WTC11 (cell line): ENCODE data around the gene ZFYVE16. TPM values are rescaled to one million over a fixed set of nuclear protein-coding genes. Genes with fewer than 3 reads are reported as not detected.
"Not testable (repeated sequence)": the region's sequence is repeated elsewhere in the genome, so short reads cannot be mapped to it uniquely, and the experiment has no call there.

ENCODE experiments used
- ATAC-seq: fragments of 200-7000 bp; cut with Tn5 transposase; 2 replicates; pipeline ENCODE4 v1.10.0; 2021; ENCODE audit warnings: mild to moderate bottlenecking, moderate library complexity
- CTCF ChIA-PET: fragments of 300-600 bp; sonication (Branson Sonifier 250); formaldehyde crosslinking; loops from one replicate; lab custom pipeline; 2021; ENCODE audit warnings: antibody characterized with exemption; lab: Charles Lee
- POLR2A ChIA-PET: fragments of 350-600 bp; sonication (Branson Sonifier 250); formaldehyde crosslinking; loops from one replicate; lab custom pipeline; 2021; ENCODE audit warnings: antibody characterized with exemption; lab: Charles Lee
- DNase-seq: peaks from one replicate; pipeline ENCODE4 v3.0.0; 2021; ENCODE audit warnings: low spot score
- H3K27ac Mint-ChIP-seq: 2 replicates; pipeline ENCODE4 v1.8.0; 2021; ENCODE audit warnings: mixed read lengths
- H3K27me3 Mint-ChIP-seq: 2 replicates; pipeline ENCODE4 v1.8.0; 2021; ENCODE audit warnings: low read depth, mild to moderate bottlenecking, moderate library complexity, mixed read lengths
- H3K36me3 Mint-ChIP-seq: 2 replicates; pipeline ENCODE4 v1.8.0; 2021; ENCODE audit warnings: mixed read lengths
- H3K4me1 Mint-ChIP-seq: 2 replicates; pipeline ENCODE4 v1.8.0; 2022; ENCODE audit warnings: mixed read lengths
- H3K4me3 Mint-ChIP-seq: 2 replicates; pipeline ENCODE4 v1.8.0; 2021; ENCODE audit warnings: mild to moderate bottlenecking, moderate library complexity, mixed read lengths
- H3K9me3 Mint-ChIP-seq: 2 replicates; pipeline ENCODE4 v1.8.0; 2021; ENCODE audit warnings: mixed read lengths
- AFF4 ChIP-seq: sonication (generic); formaldehyde crosslinking; IDR thresholded peaks from 2 replicates; pipeline ENCODE4 v1.8.1; 2023; ENCODE audit warnings: mild to moderate bottlenecking, missing genetic modification reagents, borderline replicate concordance
- CDX4 ChIP-seq: fragments of 250-450 bp; sonication (Bioruptor Pico); IDR thresholded peaks from 2 replicates; pipeline ENCODE4 v1.9.0; 2021; ENCODE audit warnings: moderate library complexity, mild to moderate bottlenecking, inconsistent platforms, borderline replicate concordance
- CREM ChIP-seq: sonication (generic); formaldehyde crosslinking; IDR thresholded peaks from 2 replicates; pipeline ENCODE4 v1.8.1; 2022; ENCODE audit warnings: mild to moderate bottlenecking, missing genetic modification reagents, moderate library complexity
- EMX1 ChIP-seq: fragments of 250-450 bp; sonication (Bioruptor Pico); IDR thresholded peaks from 2 replicates; pipeline ENCODE4 v1.8.0; 2021; ENCODE audit warnings: mild to moderate bottlenecking
- FOXP4 ChIP-seq: sonication (generic); formaldehyde crosslinking; IDR thresholded peaks from 2 replicates; pipeline ENCODE4 v1.8.0; 2022; ENCODE audit warnings: mild to moderate bottlenecking, missing genetic modification reagents
- MAX ChIP-seq: sonication (generic); formaldehyde crosslinking; IDR thresholded peaks from 2 replicates; pipeline ENCODE4 v1.8.0; 2022; ENCODE audit warnings: mild to moderate bottlenecking, missing genetic modification reagents
- RORB ChIP-seq: fragments of 250-450 bp; sonication (Bioruptor Pico); IDR thresholded peaks from 2 replicates; pipeline ENCODE4 v1.9.0; 2021; ENCODE audit warnings: mild to moderate bottlenecking
- SMAD3 ChIP-seq: sonication (generic); formaldehyde crosslinking; IDR thresholded peaks from 2 replicates; pipeline ENCODE4 v1.8.0; 2022; ENCODE audit warnings: missing genetic modification reagents, mild to moderate bottlenecking, borderline replicate concordance
- ZBTB21 ChIP-seq: sonication (generic); formaldehyde crosslinking; IDR thresholded peaks from 2 replicates; pipeline ENCODE4 v1.8.1; 2023; ENCODE audit warnings: mild to moderate bottlenecking, missing genetic modification reagents, borderline replicate concordance
- ZNF121 ChIP-seq: sonication (generic); formaldehyde crosslinking; IDR thresholded peaks from 2 replicates; pipeline ENCODE4 v1.8.0; 2023; ENCODE audit warnings: missing genetic modification reagents
- ZNF423 ChIP-seq: fragments of 250-450 bp; sonication (Bioruptor Pico); IDR thresholded peaks from 2 replicates; pipeline ENCODE4 v2.1.2; 2022; ENCODE audit warnings: mild to moderate bottlenecking, moderate library complexity
- ZNF671 ChIP-seq: fragments of 250-450 bp; sonication (Bioruptor Pico); IDR thresholded peaks from 2 replicates; pipeline ENCODE4 v1.8.0; 2021; ENCODE audit warnings: mild to moderate bottlenecking
- total RNA-seq: library from RNA; stranded (reverse); gene quantifications from 3 replicates; pipeline ENCODE4 v1.2.3, GENCODE V29; 2021
- TF ChIP-seq, protein P1 (sequence below): sonication (generic); formaldehyde crosslinking; IDR thresholded peaks from 2 replicates; pipeline ENCODE4 v1.8.1; 2023; ENCODE audit warnings: mild to moderate bottlenecking, missing genetic modification reagents, moderate library complexity
- TF ChIP-seq, protein P2 (sequence below): fragments of 200-600 bp; IDR thresholded peaks from 2 replicates; pipeline ENCODE4 v1.8.0; 2022; ENCODE audit warnings: antibody characterized with exemption
- TF ChIP-seq, protein P3 (sequence below): sonication (generic); formaldehyde crosslinking; IDR thresholded peaks from 2 replicates; pipeline ENCODE4 v1.8.1; 2022; ENCODE audit warnings: missing genetic modification reagents, borderline replicate concordance

Gene ZFYVE16
- total RNA-seq, 1 experiment from 2014 or later = 25.3 TPM

- Mint-ChIP-seq H3K9me3 (peaks cover 7% of the 10 kb centered on the region; the same call in 1 of the 2 replicates), H3K27me3 (no peaks in the 10 kb centered on the region), H3K36me3 (peaks cover 6% of the 10 kb centered on the region; the same call in 1 of the 2 replicates), H3K4me3 (no peak overlapping the region), H3K4me1 (peaks cover 19% of the 10 kb centered on the region)
- ChIA-PET CTCF (no interaction called here), POLR2A (no interaction called here)
- DNase-seq (no peak), ATAC-seq (no peak)
- no peak for TF ChIP-seq FOXP4 (CRISPR knock-in tag)
- TF ChIP-seq ZBTB21 = no peak
- TF ChIP-seq, all 79 proteins: peak for 0
- no peak overlapping the region for H3K27ac Mint-ChIP-seq
These were observed 18.3 kb upstream of the ZFYVE16 start for GRCh38 chr5:80389580-80389979.

DNA sequence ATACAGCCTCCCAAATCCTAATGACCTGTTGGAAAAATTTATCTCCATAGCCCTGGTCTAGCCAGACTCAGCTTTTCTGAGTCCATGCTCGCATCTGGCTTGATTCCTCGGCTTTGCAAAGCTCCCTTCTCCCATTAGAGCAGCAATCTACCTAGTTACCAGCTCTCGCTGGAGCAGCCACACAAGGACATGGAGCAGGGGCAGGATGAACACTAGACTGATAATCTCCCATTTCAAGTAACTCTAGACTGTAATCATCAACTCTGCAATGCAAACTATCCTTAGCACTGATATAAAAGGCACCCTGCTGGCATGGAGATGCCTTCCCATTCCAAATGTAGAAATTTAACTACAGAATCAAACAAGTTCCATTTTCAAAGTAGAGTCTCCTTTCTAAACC lies 17.5 kb upstream of the ZFYVE16 start:
- ChIA-PET CTCF (interaction anchor here (1.0 kb wide), 1 partner anchor 44 kb away, joined by 3 read pairs; no protein-coding TSS in a partner anchor), POLR2A (interaction anchor here (0.6 kb wide), 1 partner anchor 15 kb away, joined by 4 read pairs; no protein-coding TSS in a partner anchor)
- H3K36me3 Mint-ChIP-seq, H3K27ac Mint-ChIP-seq, DNase-seq, H3K4me3 Mint-ChIP-seq, H3K9me3 Mint-ChIP-seq, H3K27me3 Mint-ChIP-seq: not testable (repeated sequence)
- peaks cover 19% of the 10 kb centered on the region for H3K4me1 Mint-ChIP-seq
- ATAC-seq = peak; percentile 53; the same call in 1 of the 2 replicates

DNA sequence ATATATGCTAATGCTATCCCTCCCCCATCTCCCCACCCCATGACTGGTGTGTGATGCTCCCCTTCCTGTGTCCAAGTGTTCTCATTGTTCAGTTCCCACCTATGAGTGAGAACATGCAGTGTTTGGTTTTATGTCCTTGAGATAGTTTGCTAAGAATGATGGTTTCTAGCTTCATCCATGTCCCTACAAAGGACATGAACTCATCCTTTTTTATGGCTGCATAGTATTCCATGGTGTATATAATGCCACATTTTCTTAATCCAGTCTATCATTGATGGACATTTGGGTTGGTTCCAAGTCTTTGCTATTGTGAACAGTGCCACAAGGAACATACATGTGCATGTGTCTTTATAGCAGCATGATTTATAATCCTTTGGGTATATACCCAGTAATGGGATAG lies 16.6 kb upstream of the ZFYVE16 start:
- H3K27me3 Mint-ChIP-seq, DNase-seq, H3K27ac Mint-ChIP-seq, H3K36me3 Mint-ChIP-seq, H3K9me3 Mint-ChIP-seq, H3K4me3 Mint-ChIP-seq, POLR2A ChIA-PET, CTCF ChIA-PET, ATAC-seq: not testable (repeated sequence)
- peaks cover 19% of the 10 kb centered on the region for H3K4me1 Mint-ChIP-seq

- peaks cover 4% of the 10 kb centered on the region; the same call in 1 of the 2 replicates for H3K4me1 Mint-ChIP-seq
- ATAC-seq (no peak), DNase-seq (no peak)
- no peak overlapping the region for H3K4me3 Mint-ChIP-seq
- no peak overlapping the region for H3K27ac Mint-ChIP-seq
- H3K36me3 Mint-ChIP-seq = peaks cover 5% of the 10 kb centered on the region; the same call in 1 of the 2 replicates
- H3K9me3 Mint-ChIP-seq = peaks cover 4% of the 10 kb centered on the region
- H3K27me3 Mint-ChIP-seq = no peaks in the 10 kb centered on the region; the same call in 1 of the 2 replicates
- POLR2A ChIA-PET = no interaction called here
- CTCF ChIA-PET = no interaction called here
- TF ChIP-seq SMAD3 (CRISPR knock-in tag) (no peak), CDX4 (CRISPR knock-in tag) (no peak), ZNF423 (CRISPR knock-in tag) (no peak), AFF4 (CRISPR knock-in tag) (no peak), MAX (CRISPR knock-in tag) (no peak), EMX1 (CRISPR knock-in tag) (no peak), ZNF671 (CRISPR knock-in tag) (no peak), CREM (CRISPR knock-in tag) (no peak), RORB (CRISPR knock-in tag) (no peak), ZNF121 (CRISPR knock-in tag) (no peak)
- TF ChIP-seq, protein P1, sequence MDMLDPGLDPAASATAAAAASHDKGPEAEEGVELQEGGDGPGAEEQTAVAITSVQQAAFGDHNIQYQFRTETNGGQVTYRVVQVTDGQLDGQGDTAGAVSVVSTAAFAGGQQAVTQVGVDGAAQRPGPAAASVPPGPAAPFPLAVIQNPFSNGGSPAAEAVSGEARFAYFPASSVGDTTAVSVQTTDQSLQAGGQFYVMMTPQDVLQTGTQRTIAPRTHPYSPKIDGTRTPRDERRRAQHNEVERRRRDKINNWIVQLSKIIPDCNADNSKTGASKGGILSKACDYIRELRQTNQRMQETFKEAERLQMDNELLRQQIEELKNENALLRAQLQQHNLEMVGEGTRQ = peak; percentile 4; the same call in 1 of the 2 replicates
- TF ChIP-seq, protein P2, sequence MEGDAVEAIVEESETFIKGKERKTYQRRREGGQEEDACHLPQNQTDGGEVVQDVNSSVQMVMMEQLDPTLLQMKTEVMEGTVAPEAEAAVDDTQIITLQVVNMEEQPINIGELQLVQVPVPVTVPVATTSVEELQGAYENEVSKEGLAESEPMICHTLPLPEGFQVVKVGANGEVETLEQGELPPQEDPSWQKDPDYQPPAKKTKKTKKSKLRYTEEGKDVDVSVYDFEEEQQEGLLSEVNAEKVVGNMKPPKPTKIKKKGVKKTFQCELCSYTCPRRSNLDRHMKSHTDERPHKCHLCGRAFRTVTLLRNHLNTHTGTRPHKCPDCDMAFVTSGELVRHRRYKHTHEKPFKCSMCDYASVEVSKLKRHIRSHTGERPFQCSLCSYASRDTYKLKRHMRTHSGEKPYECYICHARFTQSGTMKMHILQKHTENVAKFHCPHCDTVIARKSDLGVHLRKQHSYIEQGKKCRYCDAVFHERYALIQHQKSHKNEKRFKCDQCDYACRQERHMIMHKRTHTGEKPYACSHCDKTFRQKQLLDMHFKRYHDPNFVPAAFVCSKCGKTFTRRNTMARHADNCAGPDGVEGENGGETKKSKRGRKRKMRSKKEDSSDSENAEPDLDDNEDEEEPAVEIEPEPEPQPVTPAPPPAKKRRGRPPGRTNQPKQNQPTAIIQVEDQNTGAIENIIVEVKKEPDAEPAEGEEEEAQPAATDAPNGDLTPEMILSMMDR = no peak
- TF ChIP-seq, protein P3, sequence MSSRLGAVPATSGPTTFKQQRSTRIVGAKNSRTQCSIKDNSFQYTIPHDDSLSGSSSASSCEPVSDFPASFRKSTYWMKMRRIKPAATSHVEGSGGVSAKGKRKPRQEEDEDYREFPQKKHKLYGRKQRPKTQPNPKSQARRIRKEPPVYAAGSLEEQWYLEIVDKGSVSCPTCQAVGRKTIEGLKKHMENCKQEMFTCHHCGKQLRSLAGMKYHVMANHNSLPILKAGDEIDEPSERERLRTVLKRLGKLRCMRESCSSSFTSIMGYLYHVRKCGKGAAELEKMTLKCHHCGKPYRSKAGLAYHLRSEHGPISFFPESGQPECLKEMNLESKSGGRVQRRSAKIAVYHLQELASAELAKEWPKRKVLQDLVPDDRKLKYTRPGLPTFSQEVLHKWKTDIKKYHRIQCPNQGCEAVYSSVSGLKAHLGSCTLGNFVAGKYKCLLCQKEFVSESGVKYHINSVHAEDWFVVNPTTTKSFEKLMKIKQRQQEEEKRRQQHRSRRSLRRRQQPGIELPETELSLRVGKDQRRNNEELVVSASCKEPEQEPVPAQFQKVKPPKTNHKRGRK (CRISPR knock-in tag) = no peak
These were observed 8.2 kb upstream of the ZFYVE16 start for GRCh38 chr5:80399526-80400239.
